ENCODE measurements around the gene F8. TPM values are rescaled to one million over a fixed set of nuclear protein-coding genes. Genes with fewer than 3 reads are reported as not detected.

The F8 gene
- total RNA-seq, 1 donor from 2014 or later = 1.2 TPM

Other genes starting within 250 kb of the F8 start
- 17.9 and 31.2 TPM in 2 replicates for gene MPP1, start 217.2 kb downstream of the F8 start, total RNA-seq
- not detected in 2 replicates for gene SMIM9, start 188.1 kb downstream of the F8 start, total RNA-seq
- 2.0 and 2.8 TPM in 2 replicates for gene F8A1, start 136.4 kb downstream of the F8 start, total RNA-seq
- 61.5 and 63.7 TPM in 2 replicates for gene FUNDC2, start 4.1 kb upstream of the F8 start, total RNA-seq
- 11.3 and 11.8 TPM in 2 replicates for gene CMC4, start 48.4 kb upstream of the F8 start, total RNA-seq
- gene MTCP1, start 48.4 kb upstream of the F8 start, total RNA-seq = 13.0 and 15.5 TPM in 2 replicates
- 15.8 and 23.0 TPM in 2 replicates for gene BRCC3, start 48.8 kb upstream of the F8 start, total RNA-seq
- 59.6 and 83.0 TPM in 2 replicates for gene VBP1, start 193.7 kb upstream of the F8 start, total RNA-seq
- gene RAB39B, start 241.8 kb upstream of the F8 start, total RNA-seq = 0.07 TPM in 1 of 2 replicates, not detected in the other